RWPE2 (cell line): ENCODE measurements around the gene EXD3.

Experiments
- ATAC-seq: fragments of 200-7000 bp; cut with Tn5 transposase; 3 replicates; pipeline ENCODE4 v1.9.1; 2021; ENCODE audit warnings: low read depth
- DNase-seq: peaks from one replicate; pipeline ENCODE4 v3.0.0-alpha.2; 2020; ENCODE audit warnings: low spot score
- H3K27ac ChIP-seq: fragments of 450-650 bp; 2 replicates; pipeline ENCODE4 v1.5.1; 2017; ENCODE audit warnings: mild to moderate bottlenecking; ENCODE audit not compliant: poor library complexity, severe bottlenecking
- H3K27me3 ChIP-seq: fragments of 250-450 bp; sonication (Bioruptor Pico); 2 replicates; pipeline ENCODE4 v1.5.1; 2021; ENCODE audit warnings: mild to moderate bottlenecking, moderate library complexity; ENCODE audit not compliant: insufficient read depth, poor library complexity, severe bottlenecking
- H3K36me3 ChIP-seq: fragments of 250-450 bp; sonication (Bioruptor Pico); 2 replicates; pipeline ENCODE4 v1.5.1; 2020; ENCODE audit warnings: low read depth, mild to moderate bottlenecking, moderate library complexity
- H3K4me1 ChIP-seq: fragments of 250-450 bp; sonication (Bioruptor Pico); 2 replicates; pipeline ENCODE4 v1.5.1; 2021; ENCODE audit warnings: mild to moderate bottlenecking, moderate library complexity; ENCODE audit not compliant: insufficient read depth, poor library complexity, severe bottlenecking
- H3K4me3 ChIP-seq: fragments of 250-450 bp; sonication (Bioruptor Pico); 2 replicates; pipeline ENCODE4 v1.5.1; 2021; ENCODE audit warnings: mild to moderate bottlenecking, moderate library complexity; ENCODE audit not compliant: severe bottlenecking
- H3K9me3 ChIP-seq: fragments of 250-450 bp; sonication (Bioruptor Pico); 2 replicates; pipeline ENCODE4 v1.5.1; 2021; ENCODE audit warnings: mild to moderate bottlenecking, moderate library complexity; ENCODE audit not compliant: severe bottlenecking
- TF ChIP-seq, protein P1 (sequence below): fragments of 450-650 bp; IDR thresholded peaks from one replicate; pipeline ENCODE4 v1.5.1; 2017; ENCODE audit warnings: mild to moderate bottlenecking, moderate library complexity; ENCODE audit not compliant: poor library complexity, severe bottlenecking

EXD3 gene

DNA sequence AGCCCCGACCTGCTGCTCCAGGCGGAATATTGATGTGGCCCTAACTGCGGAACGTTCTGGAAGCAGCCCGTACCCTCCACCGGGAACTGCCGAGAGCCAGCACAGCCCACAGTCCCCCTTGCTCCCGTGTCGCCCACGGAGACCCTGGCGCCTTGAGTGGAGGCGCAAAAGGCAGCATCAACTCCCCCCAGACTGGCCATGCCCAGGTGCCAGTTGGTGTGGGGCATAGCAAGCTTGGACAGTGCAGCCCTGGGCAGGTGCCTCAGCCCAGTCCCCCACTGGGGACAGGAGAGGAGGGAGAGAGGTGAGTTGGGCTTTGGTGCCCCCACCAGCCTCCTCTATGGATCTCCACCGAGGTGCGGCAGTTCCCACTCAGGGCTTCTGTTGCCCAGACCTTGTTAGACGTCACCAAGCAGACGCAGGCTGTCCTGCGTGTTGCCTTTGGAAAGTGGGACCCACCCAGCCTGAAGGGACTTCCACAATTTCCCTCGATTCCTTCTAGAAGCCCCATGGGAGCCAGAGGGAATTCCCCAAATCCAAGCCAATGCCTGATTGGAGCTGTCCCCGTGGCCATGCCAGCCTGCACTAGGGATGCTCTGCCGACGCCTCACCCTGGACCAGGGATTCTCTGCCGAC, 101.1 kb downstream of the EXD3 start:
- H3K4me3 ChIP-seq, result no peak overlapping the region
- no peaks in the 10 kb centered on the region for H3K9me3 ChIP-seq
- H3K27ac ChIP-seq, result no peak overlapping the region
- no peaks in the 10 kb centered on the region for H3K4me1 ChIP-seq
- ATAC-seq (no peak), DNase-seq (no peak)
- H3K36me3 ChIP-seq, result no peaks in the 10 kb centered on the region
- no peaks in the 10 kb centered on the region for H3K27me3 ChIP-seq
- TF ChIP-seq, protein P1, sequence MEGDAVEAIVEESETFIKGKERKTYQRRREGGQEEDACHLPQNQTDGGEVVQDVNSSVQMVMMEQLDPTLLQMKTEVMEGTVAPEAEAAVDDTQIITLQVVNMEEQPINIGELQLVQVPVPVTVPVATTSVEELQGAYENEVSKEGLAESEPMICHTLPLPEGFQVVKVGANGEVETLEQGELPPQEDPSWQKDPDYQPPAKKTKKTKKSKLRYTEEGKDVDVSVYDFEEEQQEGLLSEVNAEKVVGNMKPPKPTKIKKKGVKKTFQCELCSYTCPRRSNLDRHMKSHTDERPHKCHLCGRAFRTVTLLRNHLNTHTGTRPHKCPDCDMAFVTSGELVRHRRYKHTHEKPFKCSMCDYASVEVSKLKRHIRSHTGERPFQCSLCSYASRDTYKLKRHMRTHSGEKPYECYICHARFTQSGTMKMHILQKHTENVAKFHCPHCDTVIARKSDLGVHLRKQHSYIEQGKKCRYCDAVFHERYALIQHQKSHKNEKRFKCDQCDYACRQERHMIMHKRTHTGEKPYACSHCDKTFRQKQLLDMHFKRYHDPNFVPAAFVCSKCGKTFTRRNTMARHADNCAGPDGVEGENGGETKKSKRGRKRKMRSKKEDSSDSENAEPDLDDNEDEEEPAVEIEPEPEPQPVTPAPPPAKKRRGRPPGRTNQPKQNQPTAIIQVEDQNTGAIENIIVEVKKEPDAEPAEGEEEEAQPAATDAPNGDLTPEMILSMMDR, result no peak

DNA sequence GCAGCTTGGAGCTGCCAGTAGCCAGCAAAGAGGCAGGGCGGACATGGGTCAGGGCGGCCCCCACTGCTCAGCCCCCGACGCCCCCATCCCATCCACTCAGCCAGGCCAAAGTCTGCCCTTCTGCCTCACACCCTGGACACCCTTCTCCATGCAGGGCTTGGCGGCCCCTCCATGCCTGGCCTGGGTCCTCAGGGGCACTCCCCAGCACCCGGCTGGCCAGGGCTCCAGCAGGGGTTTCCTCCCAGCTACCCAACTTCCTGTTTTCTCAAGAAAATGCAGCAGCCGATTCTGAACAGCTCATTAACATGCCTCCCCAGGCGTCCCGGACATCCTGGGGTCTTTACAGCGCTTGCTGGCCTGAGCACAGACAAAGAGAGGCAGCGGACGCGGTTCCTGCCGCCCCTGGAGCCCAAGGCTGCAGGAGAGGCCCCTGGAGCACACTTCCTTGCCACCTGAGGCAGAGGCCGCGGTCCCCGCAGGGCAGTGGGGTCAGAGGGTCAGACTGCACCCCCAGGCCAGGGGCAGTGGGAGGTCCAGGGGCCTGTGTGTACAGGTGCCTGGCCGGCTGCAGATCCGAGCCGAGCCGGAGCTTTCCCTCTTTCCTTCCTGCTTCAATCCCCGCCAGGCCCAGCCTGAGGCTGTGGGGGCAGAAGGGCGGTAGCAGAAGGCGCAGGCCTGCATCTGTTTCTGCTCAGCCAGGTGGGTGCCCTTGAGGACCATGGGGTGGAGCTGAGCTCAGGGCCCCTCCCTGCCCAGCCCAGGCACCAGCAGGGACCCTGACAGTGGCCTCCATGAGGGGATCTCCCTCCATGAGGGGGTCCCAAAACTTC, 102.2 kb downstream of the EXD3 start:
- no peaks in the 10 kb centered on the region for H3K36me3 ChIP-seq
- no peaks in the 10 kb centered on the region for H3K4me1 ChIP-seq
- no peak for ATAC-seq
- DNase-seq, result no peak
- TF ChIP-seq, protein P1, result no peak
- no peaks in the 10 kb centered on the region for H3K9me3 ChIP-seq
- H3K27ac ChIP-seq, result no peak overlapping the region
- peaks cover 4% of the 10 kb centered on the region for H3K27me3 ChIP-seq
- H3K4me3 ChIP-seq, result no peak overlapping the region

DNA sequence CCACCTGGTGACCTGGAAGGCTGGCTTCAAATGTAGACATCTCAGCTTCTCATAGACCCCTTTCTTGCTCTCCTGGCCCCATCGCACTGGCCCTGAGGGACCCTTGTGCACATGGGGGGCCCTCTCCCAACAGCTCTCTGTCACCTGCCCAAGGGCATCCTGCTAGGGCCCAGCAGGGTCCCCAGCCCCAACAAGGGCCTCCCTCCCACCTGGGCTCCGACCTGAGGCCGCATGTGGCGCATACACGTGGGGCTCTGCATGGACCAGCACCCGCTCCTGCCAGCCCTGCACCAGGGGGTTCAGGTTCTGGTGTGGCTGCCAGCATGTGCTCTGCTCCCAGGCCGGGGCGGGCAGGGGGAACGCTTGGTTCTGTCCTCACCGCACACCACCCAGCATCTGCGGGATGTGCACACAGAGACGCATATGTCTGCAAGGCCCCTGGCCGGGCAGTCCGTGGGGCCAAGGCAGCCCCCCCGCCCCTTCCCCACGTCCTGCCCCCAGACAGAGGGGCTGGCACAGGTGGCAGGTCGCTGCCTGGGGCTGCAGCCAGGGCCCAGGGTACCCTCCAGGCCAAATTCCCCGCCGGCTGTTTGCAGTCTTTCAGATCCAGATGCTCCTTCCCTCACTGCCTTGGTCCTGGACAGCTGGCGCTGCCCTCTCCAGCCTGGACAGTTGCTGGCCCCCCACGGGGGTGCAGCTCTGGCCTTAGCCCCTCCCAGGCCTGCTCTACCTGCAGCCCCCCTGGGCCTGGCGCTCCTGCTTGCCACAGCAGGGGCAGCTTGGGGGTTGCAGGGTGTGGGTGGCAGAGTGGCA, 103.0 kb downstream of the EXD3 start:
- no peaks in the 10 kb centered on the region for H3K4me1 ChIP-seq
- H3K9me3 ChIP-seq, result no peaks in the 10 kb centered on the region
- H3K27ac ChIP-seq, result no peak overlapping the region

DNA sequence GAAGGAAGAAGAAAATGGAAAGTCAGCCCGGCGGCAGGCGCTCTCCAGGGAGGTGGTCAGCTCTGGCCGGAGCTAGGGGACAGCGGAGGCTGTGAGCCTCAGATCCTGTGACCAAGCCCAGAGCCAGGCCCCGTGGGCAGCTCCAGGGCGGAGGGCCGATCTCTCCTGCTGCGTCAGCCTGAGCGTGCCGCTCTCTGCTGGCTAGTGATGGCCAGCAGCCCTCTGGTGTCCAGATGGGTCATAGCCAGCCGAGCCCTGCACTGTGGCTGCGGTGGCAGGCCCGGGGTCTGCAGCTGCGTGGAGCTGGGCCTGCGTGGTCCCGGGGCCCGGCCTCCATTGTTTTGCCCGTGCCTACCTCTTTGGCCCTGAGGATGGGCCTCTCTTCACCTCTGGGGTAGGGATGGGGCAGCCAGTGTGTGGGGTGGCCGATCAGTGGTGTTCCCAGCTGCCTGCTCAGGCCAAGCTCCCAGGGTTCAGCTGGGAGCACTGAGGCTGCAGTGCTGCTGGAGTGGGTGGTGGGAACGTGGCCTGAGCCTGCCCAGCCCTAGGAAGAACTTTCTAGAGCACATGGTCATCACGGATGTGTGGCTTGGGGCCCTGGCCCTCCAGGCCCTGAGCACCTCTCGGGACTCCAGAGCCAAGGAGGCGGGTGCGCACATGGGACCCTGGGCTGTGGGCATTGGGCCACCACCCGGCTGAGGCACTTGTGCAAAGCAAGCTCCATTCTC, 103.8 kb downstream of the EXD3 start:
- TF ChIP-seq, protein P1, result peak; percentile 28
- H3K27me3 ChIP-seq, result peaks cover 4% of the 10 kb centered on the region
- H3K27ac ChIP-seq, result no peak overlapping the region
- peak; percentile 59 for DNase-seq
- ATAC-seq, result peak; percentile 53
- H3K4me1 ChIP-seq, result no peaks in the 10 kb centered on the region
- no peaks in the 10 kb centered on the region for H3K36me3 ChIP-seq
- H3K4me3 ChIP-seq, result no peak overlapping the region
- no peaks in the 10 kb centered on the region for H3K9me3 ChIP-seq

More for the DNA sequence above, 103.0 kb downstream of the EXD3 start:
- H3K36me3 ChIP-seq, result no peaks in the 10 kb centered on the region
- DNase-seq, result no peak
- H3K4me3 ChIP-seq, result no peak overlapping the region
- peak; percentile 3; the same call in 1 of the 3 replicates for ATAC-seq
- peaks cover 4% of the 10 kb centered on the region for H3K27me3 ChIP-seq
- TF ChIP-seq, protein P1, result no peak
